HG03135 (cell line): ENCODE results near the gene EHBP1.
"Not testable (repeated sequence)": the region's sequence is repeated elsewhere in the genome, so short reads cannot be mapped to it uniquely, and the experiment has no call there.

ENCODE experiments used
- ATAC-seq: cut with Tn5 transposase; IDR thresholded peaks from one replicate; pipeline ENCODE4 v1.9.1; 2021; ENCODE audit warnings: mild to moderate bottlenecking, moderate library complexity; ENCODE audit not compliant: unreplicated experiment

The EHBP1 gene

GRCh38 chr2:62732262-62732777 is 26.8 kb downstream of the EHBP1 start:
- no peak for ATAC-seq

GRCh38 chr2:62733546-62733945 is 28.0 kb downstream of the EHBP1 start:
- no peak for ATAC-seq

GRCh38 chr2:62736899-62737559 is 31.5 kb downstream of the EHBP1 start:
- ATAC-seq: no peak

GRCh38 chr2:62738981-62739936 is 33.7 kb downstream of the EHBP1 start:
- no peak for ATAC-seq

- ATAC-seq: no peak
These were observed 34.7 kb downstream of the EHBP1 start for GRCh38 chr2:62740221-62740620.

GRCh38 chr2:62741127-62741526 is 35.6 kb downstream of the EHBP1 start:
- no peak for ATAC-seq

- ATAC-seq: no peak
These were observed 36.6 kb downstream of the EHBP1 start for GRCh38 chr2:62741954-62742722.

GRCh38 chr2:62743506-62743905 is 38.0 kb downstream of the EHBP1 start:
- no peak for ATAC-seq

- no peak for ATAC-seq
These were observed 39.1 kb downstream of the EHBP1 start for GRCh38 chr2:62744603-62745002.

- no peak for ATAC-seq
These were observed 40.5 kb downstream of the EHBP1 start for GRCh38 chr2:62745891-62746481.

- no peak for ATAC-seq
These were observed 41.7 kb downstream of the EHBP1 start for GRCh38 chr2:62747169-62747568.

- no peak for ATAC-seq
These were observed 42.4 kb downstream of the EHBP1 start for GRCh38 chr2:62747876-62748275.

GRCh38 chr2:62749111-62749510 is 43.6 kb downstream of the EHBP1 start:
- not testable (repeated sequence) for ATAC-seq

GRCh38 chr2:62757029-62757428 is 51.5 kb downstream of the EHBP1 start:
- no peak for ATAC-seq

- ATAC-seq: no peak
These were observed 54.5 kb downstream of the EHBP1 start for GRCh38 chr2:62760026-62760425.

- ATAC-seq: no peak
These were observed 55.0 kb downstream of the EHBP1 start for GRCh38 chr2:62760555-62760954.

- ATAC-seq: no peak
These were observed 60.3 kb downstream of the EHBP1 start for GRCh38 chr2:62765619-62766376.

GRCh38 chr2:62768615-62769014 is 63.1 kb downstream of the EHBP1 start:
- ATAC-seq: no peak

- ATAC-seq: no peak
These were observed 65.1 kb downstream of the EHBP1 start for GRCh38 chr2:62770629-62771028.
